Endodermal cell (in vitro differentiated cells): ENCODE results near the gene FXR2. TPM values are rescaled to one million over a fixed set of nuclear protein-coding genes. Genes with fewer than 3 reads are reported as not detected.

ENCODE experiments used
- DNase-seq: peaks from one replicate; pipeline ENCODE4 v3.0.0-alpha.2; 2017
- H3K27ac ChIP-seq: 2 replicates; pipeline ENCODE4 v1.5.1; 2013; ENCODE audit warnings: mild to moderate bottlenecking, low read depth, low read length, moderate library complexity
- H3K27me3 ChIP-seq: 2 replicates; pipeline ENCODE4 v1.6.1; 2013; ENCODE audit warnings: mild to moderate bottlenecking, low read length, moderate library complexity; ENCODE audit not compliant: insufficient read depth, control insufficient read depth, poor library complexity, severe bottlenecking
- H3K36me3 ChIP-seq: 2 replicates; pipeline ENCODE4 v1.7.0; 2013; ENCODE audit warnings: mild to moderate bottlenecking, low read length, moderate library complexity; ENCODE audit not compliant: control insufficient read depth, insufficient read depth
- H3K4me1 ChIP-seq: one replicate; pipeline ENCODE4 v1.7.0; 2013; ENCODE audit warnings: low read length; ENCODE audit not compliant: control insufficient read depth, insufficient read depth
- H3K4me3 ChIP-seq: 2 replicates; pipeline ENCODE4 v1.5.1; 2013; ENCODE audit warnings: mild to moderate bottlenecking, low read length, moderate library complexity
- H3K9ac ChIP-seq: 2 replicates; pipeline ENCODE4 v1.6.1; 2013; ENCODE audit warnings: mild to moderate bottlenecking, low read length, moderate library complexity; ENCODE audit not compliant: poor library complexity, severe bottlenecking; ENCODE audit errors: extremely low read depth
- H3K9me3 ChIP-seq: 2 replicates; pipeline ENCODE4 v1.6.1; 2013; ENCODE audit warnings: mild to moderate bottlenecking, low read length, moderate library complexity; ENCODE audit not compliant: control insufficient read depth
- H3K27ac Mint-ChIP-seq: 2 replicates; pipeline ENCODE4 v1.8.0; 2020; ENCODE audit warnings: mixed read lengths
- H3K27me3 Mint-ChIP-seq: 2 replicates; pipeline ENCODE4 v1.8.0; 2021; ENCODE audit warnings: mild to moderate bottlenecking, mixed read lengths; ENCODE audit not compliant: insufficient read depth
- H3K36me3 Mint-ChIP-seq: 2 replicates; pipeline ENCODE4 v1.8.0; 2020; ENCODE audit warnings: low read depth, mixed read lengths
- H3K4me1 Mint-ChIP-seq: 2 replicates; pipeline ENCODE4 v1.8.0; 2020; ENCODE audit warnings: mixed read lengths
- H3K4me3 Mint-ChIP-seq: 2 replicates; pipeline ENCODE4 v1.8.0; 2020; ENCODE audit warnings: mild to moderate bottlenecking, moderate library complexity, mixed read lengths
- H3K9me3 Mint-ChIP-seq: 2 replicates; pipeline ENCODE4 v1.8.0; 2020; ENCODE audit warnings: mild to moderate bottlenecking, mixed read lengths
- WGBS, 2 experiments: methylation state at CpG; one replicate each; pipeline versions ENCODE4 v1.1.5 to v1.1.7; 2013; ENCODE audit warnings: missing lambda C conversion rate in 2 of 2, mixed read lengths in 1 of 2; ENCODE audit not compliant: insufficient coverage in 1 of 2, insufficient read length in 1 of 2; 5-methylcytosine and 5-hydroxymethylcytosine counted together
- total RNA-seq, 2 donors: library from RNA; stranded (reverse); fragmentation: NEBNext Ultra II Directional in 1 of 2; extraction: Animal tissue kit (Norgen Biotek cat#: 25700) in 1 of 2; gene quantifications; 2 replicates in 1 of 2; 3 replicates in 1 of 2; pipeline ENCODE4 v1.2.1, GENCODE V29; 2021
- TF ChIP-seq, protein P1 (sequence below): fragments of 200-600 bp; sonication (generic); conservative IDR thresholded peaks from 2 replicates; pipeline ENCODE4 v1.5.0; 2021; ENCODE audit warnings: antibody characterized with exemption, mild to moderate bottlenecking

FXR2 gene
- total RNA-seq, 2 donors from 2014 or later, result 52.1 to 53.9 TPM

DNA sequence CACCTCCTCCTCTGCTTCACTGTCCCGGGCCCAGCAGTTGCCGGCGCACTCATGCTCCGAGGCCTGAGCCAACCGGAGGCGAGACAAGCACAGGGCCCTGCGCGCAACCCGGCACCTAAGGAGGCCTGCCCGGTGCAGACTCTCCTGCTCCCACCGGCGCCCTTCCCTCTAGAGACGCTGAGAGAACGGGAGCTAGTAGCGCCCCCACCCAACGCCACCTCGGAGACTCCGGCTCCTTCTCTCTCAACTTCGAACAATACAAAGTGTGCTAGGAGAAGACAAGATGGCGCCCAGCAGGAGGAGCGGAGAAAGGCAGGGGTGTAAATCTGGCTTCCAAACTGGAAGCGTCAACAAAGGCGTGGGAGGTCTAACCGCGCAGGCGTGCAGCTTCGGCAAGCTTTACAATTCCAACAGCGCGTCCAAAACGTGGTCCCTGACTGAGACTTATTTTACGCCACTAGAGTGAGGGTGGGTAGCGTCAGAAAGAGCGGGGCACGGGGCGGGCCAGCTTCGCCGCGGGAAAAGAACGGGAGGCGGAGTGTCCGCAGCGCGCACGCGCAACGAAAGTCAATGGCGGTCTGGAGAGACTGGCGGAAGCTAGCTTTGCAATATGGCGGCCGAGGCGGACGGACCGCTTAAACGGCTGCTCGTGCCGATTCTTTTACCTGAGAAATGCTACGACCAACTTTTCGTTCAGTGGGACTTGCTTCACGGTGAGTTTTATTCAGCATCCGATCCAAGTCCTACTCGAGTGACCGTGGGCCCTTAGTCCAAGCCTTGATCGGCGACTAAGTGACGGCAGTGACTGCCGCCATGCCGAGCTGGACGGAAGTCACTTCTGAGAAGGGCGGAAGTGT lies 31.2 kb downstream of the FXR2 start, which contains the start of gene MPDU1:
TSS of gene MPDU1 (plus strand) at position 600 of the 857 bp plus-strand sequence. CDS start at position 611, 11 bp downstream.
- no peaks in the 10 kb centered on the region for H3K9me3 Mint-ChIP-seq
- peaks cover 14% of the 10 kb centered on the region for H3K4me1 Mint-ChIP-seq
- DNase-seq, result peak; percentile 99
- Histone ChIP-seq H3K27me3 (no peaks in the 10 kb centered on the region), H3K9me3 (no peaks in the 10 kb centered on the region), H3K9ac (peak within 1 kb of the TSS; percentile 95), H3K36me3 (peaks cover 36% of the 10 kb centered on the region), H3K4me3 (peak within 1 kb of the TSS; percentile 90), H3K4me1 (peaks cover 3% of the 10 kb centered on the region), H3K27ac (peak within 1 kb of the TSS; percentile 98)
- 38 to 49% methylated on average over 53 to 69 of the region's 69 CpGs for WGBS, 2 experiments
- H3K27me3 Mint-ChIP-seq, result no peaks in the 10 kb centered on the region
- TF ChIP-seq, protein P1, sequence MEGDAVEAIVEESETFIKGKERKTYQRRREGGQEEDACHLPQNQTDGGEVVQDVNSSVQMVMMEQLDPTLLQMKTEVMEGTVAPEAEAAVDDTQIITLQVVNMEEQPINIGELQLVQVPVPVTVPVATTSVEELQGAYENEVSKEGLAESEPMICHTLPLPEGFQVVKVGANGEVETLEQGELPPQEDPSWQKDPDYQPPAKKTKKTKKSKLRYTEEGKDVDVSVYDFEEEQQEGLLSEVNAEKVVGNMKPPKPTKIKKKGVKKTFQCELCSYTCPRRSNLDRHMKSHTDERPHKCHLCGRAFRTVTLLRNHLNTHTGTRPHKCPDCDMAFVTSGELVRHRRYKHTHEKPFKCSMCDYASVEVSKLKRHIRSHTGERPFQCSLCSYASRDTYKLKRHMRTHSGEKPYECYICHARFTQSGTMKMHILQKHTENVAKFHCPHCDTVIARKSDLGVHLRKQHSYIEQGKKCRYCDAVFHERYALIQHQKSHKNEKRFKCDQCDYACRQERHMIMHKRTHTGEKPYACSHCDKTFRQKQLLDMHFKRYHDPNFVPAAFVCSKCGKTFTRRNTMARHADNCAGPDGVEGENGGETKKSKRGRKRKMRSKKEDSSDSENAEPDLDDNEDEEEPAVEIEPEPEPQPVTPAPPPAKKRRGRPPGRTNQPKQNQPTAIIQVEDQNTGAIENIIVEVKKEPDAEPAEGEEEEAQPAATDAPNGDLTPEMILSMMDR, result no peak
- peak within 1 kb of the TSS; percentile 100 for H3K27ac Mint-ChIP-seq
- peaks cover 24% of the 10 kb centered on the region for H3K36me3 Mint-ChIP-seq
- peak within 1 kb of the TSS; percentile 79 for H3K4me3 Mint-ChIP-seq

DNA sequence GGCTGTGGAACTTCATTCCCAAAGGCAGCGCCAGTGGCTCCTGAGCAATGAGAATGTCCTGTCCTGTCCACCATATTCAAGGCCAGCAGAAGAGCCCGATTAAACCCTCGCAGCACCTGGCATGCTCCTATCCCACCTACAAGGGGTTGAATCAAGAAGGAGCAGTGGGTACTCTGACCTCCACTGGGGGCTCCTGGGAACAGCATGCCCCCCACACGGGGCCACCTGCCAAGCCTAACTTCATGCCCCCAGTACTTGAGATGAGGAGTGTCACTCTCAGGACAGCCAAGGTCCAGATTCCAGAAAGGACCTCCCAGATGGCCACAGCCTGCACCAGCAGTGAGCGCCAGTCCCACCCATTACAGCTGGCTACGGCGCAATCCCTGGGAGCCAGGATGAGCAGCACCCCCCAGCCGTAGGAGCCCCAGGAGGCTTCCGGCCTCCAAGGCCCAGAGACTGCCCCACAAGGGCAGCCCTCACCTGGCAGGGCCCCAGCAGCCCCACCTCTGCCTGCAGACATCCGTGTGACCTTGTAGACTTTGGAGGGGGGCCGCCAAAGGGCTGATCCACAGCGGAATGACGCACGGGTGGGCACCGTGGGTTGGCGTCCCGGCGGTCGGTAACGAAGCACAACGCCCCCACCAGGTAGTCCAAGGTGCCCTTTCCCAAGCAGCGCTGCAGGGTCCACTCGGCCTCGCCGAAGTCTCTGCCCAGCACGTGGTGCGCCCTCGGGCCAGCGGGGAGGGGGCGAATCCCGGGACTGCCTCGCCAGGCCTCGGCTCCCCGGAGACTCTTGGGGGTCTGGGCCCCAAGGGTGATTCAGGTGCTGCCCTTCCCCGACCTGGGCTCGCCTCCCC lies 32.1 kb downstream of the FXR2 start:
- peak; percentile 57 for DNase-seq

More for the DNA sequence above, 32.1 kb downstream of the FXR2 start:
- Mint-ChIP-seq H3K36me3 (peaks cover 28% of the 10 kb centered on the region), H3K27me3 (no peaks in the 10 kb centered on the region), H3K4me1 (peaks cover 17% of the 10 kb centered on the region), H3K9me3 (no peaks in the 10 kb centered on the region), H3K4me3 (peak overlapping the region; percentile 79), H3K27ac (peak overlapping the region; percentile 100)
- Histone ChIP-seq H3K36me3 (peaks cover 36% of the 10 kb centered on the region), H3K4me3 (no peak overlapping the region), H3K9me3 (no peaks in the 10 kb centered on the region), H3K27ac (peak overlapping the region; percentile 98), H3K4me1 (peaks cover 3% of the 10 kb centered on the region), H3K27me3 (no peaks in the 10 kb centered on the region), H3K9ac (peak overlapping the region; percentile 95)
- TF ChIP-seq, protein P1, result no peak
- WGBS, 2 experiments, result 93 to 94% methylated on average over 33 to 36 of the region's 36 CpGs
